HG03066 (cell line): ENCODE data around the gene TRIM28.
"Not testable (repeated sequence)": the region's sequence is repeated elsewhere in the genome, so short reads cannot be mapped to it uniquely, and the experiment has no call there.

Source experiments
- ATAC-seq: cut with Tn5 transposase; IDR thresholded peaks from one replicate; pipeline ENCODE4 v1.9.1; 2021; ENCODE audit warnings: low read depth; ENCODE audit not compliant: unreplicated experiment

Gene TRIM28

DNA sequence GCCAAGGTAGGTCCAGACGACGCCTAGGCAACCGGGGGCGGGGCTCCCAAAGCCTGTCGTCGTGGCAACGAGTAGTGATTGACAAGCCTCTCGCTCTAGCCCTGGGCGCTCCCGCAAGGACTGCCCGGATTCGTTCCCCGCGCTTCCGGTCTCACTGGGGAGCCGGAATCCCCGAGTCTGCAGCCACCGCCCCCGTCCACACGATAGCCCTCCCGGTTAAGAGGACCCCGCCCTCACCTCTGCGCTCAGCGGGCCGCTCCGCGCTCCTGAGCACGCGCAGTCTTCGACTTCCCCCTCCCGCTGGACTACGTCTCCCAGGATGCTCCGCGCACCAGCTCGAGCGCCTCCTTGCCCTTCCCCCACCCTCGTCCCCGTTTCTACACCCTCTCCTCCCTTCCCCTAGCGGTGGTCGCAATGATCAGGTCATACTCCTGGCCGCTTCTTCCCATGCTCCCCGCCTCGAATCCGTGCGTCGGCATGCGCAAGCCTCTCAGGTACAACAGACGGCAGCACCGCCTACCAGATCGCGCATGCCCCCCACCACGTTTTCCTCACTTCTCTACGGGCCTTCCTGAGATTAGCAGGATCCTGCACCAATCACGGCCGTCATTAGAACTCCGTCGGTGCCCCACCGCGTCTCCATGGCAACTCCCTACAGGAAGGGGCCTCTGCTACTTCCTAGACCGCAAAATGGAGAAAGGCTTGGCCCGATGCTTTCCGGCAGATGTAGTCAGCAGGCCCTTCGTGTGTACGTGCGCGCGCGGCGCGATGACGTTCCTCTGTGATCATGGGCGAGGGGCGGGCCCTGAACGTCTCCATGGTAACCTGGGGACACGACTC is 29.2 kb downstream of the TRIM28 start, which contains the start of gene MZF1:
TSS of gene MZF1 (minus strand) at position 518 of the 840 bp plus-strand sequence. CDS start 1,946 bp downstream, outside the sequence.
- ATAC-seq: peak; percentile 54

DNA sequence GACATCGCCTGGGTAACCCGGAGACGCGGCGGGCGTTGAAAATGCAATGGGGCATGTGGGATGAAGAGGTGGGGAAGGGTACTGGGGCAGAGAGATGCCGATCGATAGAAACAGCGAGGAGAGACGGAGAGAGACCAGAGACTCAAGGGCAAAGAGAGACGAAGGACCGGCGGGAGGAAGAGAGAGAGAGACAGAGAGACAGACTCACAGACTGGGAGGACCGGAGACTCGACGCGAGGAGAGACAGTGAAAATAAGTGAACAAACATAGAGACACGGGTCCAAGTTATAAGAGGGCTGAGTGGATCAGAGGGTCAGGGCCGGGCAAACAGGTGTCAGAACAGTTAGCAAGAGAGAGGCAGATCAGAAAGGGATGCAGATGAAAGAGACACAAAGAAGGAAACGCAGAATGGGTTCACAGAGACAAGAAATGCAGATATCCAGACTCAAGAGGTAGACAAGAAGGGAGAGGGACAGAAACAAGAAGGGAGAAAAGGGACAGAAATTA is 29.8 kb downstream of the TRIM28 start:
- no peak for ATAC-seq

DNA sequence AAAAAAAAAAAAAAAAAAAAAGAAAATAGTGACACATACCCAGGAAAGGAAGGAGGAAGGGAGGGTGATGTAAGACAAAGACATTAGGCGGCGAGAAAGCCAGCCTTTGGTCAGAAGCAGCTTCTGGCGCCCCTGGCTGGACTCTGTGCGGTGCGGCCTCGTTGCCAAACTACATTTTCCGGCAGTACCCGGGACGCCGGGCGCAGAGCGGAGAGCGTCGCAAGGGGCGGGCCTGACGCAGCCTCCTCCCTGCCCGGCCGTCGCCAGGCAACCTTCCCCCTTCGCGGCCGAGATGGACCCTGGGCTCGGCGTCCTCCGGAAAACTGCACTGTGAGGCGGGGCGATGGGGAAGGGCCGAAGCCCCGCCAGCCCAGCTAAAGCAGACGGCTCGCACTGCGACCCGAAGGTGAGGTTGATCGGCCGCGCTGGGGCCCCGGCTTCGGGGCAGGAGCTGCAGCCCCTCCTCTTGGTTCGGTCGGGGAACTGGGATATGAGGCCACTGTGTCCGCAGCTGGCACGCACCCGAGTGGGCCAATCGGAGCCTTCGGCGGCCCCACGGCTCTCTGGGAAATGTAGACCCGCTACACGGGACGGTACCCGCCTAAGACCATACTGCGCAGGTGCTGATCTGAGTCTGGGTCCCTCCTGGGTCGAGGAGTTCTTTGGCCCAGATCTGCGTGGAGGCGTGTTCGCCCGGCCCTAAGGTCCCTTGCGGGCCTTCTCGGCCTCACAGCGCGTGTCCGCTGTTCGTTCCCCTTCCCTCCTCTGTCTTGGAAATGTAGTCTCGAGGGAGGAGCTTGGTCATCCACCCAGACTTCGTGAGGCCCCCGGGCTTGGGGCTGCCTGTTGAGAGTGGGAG is 31.5 kb downstream of the TRIM28 start:
- peak; percentile 35 for ATAC-seq

DNA sequence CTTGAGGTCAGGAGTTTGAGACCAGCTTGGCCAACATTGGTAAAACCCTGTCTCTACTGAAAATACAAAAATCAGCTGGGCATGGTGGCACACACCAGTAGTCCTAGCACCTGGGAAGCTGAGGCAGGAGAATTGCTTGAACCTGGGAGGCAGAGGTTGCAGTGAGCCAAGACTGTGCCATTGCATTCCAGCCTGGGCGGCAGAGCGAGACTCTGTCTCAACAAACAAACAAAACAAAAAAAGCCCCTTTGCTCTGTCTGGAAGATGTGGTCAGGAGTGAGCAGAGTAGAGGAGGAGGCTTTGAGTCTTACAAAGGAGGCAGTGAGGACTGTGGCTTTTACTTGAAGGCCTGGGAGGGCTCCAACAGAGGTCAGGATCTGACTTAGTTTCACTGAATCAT is 33.7 kb downstream of the TRIM28 start:
- ATAC-seq: not testable (repeated sequence)

DNA sequence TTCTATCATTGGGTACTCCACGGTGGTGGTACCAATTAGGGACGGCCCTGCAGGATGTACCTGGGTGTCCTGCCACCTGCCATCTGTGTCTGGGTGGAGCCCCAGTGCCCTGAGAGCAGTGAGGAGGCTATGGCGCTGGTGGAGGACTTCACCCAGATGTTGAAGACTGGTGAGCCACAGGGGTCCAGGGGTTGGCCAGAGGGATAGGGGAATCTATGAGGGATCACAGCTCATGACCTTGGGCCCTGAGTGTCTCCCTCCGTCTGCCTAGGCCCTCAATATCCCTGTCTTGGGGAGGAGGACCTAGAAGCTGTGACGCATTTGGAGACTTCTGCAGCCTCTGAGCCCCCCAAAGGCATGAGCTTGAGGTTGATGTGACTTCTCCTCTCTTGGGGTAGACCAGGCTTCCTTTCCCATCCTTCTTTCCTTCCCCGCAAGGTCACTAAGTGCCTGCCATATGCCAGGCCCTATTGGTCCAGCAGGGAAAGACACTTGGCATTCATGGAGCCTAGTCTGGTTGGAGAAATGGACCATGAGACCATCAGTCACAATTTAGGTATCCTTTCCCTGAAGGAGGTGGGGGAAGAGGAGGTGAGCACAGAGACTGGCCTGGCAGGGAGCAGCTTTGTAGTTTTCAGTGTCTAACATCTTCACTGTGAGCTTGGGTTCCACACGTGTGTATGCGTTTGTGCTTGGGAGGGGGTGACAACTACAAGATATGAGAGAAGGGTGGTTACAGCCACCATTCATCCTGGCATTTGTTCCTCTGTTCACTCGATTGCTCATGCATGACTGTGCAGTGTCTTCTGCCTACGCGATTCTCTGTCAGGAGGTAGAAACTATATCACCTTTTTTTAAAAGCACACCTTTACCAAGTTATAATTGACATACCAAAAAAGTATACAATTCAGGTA is 34.4 kb downstream of the TRIM28 start:
- ATAC-seq: no peak

DNA sequence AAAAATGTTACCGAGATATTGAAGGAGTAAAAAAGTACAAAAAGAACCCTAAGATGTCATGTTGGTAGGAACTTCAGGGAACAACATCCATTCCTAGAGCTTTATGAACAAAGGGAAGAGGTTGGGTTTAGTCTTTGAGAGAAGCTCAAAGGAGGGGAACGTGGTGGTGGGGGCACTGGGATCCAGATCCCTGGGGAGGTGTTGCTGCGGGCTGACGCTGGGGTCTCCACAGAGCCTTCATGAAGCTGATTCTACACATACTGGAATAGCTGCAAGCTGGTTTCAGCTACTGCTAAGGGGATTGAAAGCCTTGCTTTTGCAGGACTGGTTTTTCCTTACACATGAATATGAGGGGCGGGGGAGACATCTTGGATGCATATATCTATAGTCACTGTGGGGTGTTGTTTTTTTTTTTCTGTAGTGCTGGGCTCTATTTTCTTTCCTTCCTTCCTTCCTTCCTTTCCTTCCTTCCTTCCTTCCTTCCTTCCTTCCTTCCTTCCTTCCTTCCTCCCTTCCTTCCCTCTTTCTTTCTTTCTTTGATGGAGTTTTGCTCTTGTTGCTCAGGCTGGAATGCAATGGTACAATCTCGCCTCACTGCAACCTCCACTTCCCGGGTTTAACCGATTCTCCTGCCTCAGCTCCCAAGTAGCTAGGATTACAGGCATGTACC is 35.7 kb downstream of the TRIM28 start:
- ATAC-seq: no peak

DNA sequence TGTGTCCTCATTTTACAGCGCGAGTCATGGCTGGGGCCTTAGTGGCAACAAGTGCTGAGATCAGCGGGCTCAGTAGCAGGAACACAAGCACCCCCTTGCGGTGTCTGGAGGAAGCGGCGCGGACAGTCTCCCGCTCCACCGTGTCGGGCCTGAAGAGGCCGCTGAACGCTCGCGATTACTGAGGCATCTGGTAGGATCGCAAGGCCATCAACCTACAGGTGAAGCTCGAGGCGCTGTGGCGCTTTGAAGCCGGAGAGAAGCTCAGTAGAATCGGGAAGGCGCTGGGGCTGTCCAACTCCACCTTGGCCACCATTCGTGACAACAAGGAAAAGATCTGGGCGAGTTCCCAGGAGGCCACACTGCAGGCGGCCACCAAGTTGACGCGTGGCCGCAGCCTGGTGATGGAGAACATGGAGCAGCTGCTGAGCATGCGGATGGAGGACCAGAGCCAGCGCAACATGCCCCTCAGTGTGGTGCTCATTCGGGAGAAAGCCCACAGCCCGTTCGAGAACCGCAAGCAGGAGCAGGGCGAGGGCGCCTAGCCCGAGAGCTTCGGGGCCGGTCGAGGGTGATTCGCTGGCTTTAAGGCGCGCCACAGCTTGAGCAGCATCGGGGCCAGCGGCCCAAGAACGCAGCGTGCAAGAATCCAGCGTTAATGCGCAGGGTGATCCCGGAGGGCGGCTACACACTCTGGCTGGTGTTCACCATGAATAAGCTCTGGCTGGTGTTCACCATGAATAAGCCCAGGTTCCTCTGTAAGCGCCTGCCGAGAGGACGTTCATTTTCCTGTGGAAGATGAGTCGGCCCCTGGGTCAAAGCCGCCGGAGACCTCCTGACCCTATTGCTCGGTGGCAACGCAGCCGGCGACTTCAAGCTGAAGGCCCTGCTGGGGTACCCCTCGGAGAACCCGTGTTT is 37.6 kb downstream of the TRIM28 start:
- no peak for ATAC-seq

DNA sequence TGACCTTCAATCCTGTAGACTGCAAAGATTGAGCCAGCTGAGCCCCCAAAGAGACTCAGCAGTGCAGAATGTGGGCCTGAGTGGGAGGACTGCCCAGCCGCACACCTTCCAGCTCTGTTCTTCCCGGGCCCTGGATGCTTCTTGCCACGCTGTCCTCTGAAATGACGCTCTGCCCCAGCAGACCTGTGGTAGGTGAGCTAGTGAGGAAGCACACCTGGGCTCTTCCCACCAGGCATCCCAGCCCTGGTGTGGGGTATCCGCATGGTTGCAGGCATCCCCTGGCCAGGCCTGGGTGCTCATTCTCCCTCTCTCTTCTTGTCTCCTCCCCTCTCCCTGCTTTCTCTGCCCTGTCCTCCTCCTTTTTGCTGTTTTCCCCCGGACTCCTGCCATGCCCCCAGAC is 39.1 kb downstream of the TRIM28 start:
- no peak for ATAC-seq

DNA sequence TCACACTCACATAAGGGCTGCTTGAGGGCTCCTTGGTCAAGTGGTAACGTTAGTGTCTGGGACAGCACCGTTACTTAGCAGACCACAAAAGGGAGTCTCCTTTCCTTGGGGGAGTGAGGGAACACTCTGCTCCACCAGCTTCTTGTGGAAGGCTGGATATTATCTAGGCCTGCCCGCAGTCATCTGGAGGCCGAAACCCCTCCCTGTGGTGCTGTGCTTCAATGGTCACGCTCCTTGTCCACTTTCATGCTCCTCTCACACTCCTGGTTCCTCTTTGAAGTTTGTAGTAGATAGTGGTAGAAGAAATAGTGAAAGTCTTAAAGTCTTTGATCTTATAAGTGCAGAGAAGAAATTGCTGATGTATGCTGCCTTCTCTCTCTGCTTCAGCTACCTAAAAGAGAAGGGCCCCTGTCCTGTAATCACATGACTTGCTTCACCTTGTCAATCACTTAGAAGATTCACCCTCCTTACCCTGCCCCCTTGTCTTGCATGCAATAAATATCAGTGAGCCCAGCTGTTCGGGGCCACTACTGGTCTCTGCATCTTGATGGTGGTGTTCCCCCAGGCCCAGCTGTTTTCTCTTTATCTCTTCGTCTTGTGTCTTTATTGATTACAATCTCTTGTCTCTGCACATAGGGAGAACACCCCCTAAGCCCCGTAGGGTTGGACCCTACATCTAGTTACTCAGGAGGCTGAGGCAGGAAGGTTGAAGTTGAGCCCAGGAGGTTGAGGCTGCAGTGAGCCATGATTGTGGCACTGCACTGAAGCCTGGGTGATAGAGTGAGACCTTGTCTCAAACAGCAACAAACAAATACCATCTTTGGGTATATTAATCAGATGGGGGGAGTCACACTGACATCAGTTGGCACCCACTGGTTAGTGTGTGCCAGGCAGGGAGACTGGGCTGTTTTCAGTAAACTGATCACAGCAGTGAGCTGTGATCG is 40.9 kb downstream of the TRIM28 start:
- no peak for ATAC-seq

DNA sequence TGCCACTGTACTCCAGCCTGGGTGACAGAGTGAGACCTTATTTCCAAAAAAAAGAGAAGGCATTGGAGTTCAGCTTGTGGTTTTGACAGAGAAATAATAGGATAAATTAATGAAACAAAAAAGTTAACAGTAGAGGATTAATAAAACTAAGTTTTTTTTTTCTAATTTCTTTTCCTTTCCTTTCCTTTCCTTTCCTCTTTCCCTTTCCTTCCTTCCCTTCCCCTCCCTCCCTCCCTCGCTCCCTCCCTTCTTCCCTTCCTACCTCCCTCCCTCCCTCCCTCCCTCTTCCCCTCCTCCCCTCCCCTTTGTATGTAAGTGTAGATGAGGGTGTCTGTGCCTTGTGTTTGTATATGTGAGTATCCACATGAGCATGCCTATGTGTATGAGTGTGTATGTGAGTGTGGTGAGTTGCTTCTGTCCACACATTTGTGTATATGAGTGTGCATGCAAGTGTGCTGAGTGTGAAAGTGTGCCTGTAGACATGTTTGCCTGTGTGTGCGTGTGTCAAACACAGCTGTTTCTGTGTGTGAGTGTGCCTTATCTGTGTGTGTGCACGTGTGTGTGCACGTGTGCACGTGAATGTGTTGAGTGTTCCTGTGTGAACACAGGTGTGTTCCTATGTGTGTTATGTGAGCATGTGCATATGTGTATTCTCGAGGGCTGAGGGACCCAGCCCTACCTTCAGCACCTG is 41.7 kb downstream of the TRIM28 start:
- no peak for ATAC-seq

DNA sequence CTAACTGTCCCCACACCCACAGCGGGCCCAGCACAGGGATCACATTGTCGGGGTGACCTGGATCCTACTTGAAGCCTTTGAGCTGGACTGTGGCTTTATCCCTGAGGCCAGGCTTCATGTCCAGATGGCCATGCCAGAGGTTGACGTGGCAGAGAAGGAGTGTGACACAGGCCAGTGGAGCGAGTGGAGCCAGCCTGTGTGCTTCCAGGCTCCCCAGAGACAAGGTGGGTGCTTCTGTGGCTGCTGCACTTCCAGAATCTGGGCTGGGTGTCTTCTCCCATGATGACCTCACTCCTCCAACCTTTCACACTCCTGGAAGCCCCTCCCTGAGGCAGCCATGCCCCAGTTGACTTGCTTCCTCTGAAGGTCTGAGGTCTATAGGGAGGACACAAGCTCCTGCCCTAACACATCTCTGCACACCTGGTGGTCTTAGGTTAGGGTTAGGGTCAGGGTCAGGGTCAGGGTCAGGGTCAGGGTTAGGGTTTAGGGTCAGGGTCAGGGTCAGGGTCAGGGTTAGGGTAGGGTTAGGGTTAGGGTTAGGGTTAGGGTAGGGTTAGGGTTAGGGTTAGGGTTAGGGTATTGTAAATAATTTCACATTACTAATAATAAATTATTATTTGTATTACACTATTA is 42.4 kb downstream of the TRIM28 start:
- ATAC-seq: no peak
